GM18511 (cell line): ENCODE measurements around the gene DGAT2.
A peak's percentile ranks its signal among the peaks of the same experiment; 100 is the strongest.

Experiments
- ATAC-seq: cut with Tn5 transposase; IDR thresholded peaks from one replicate; pipeline ENCODE4 v1.9.1; 2021; ENCODE audit warnings: mild to moderate bottlenecking, moderate library complexity; ENCODE audit not compliant: unreplicated experiment

The DGAT2 gene

DNA sequence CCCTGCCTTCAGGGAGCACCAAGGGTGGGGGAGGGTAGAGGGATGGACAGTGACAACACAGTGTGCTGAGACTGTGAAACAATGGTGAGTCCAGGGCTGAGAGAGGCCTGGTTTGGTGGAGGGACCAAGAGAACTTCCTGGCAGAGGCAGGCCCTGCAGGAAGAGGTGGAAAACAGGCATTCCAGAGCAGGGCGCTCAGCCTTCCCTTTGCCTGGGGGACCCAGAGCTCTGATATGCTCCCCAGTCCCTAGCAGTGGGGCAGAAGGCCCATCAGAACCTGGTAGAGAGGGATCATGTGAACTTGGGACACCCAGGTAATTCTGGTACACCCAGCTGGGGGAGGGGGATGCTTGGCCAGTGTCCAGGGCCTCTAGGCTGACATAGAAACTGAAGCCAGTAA, 29.2 kb downstream of the DGAT2 start:
- no peak for ATAC-seq

- ATAC-seq, result no peak
Measured at GRCh38 chr11:75800136-75800675, 31.6 kb downstream of the DGAT2 start.

GRCh38 chr11:75800728-75801361, 32.3 kb downstream of the DGAT2 start:
- no peak for ATAC-seq

DNA sequence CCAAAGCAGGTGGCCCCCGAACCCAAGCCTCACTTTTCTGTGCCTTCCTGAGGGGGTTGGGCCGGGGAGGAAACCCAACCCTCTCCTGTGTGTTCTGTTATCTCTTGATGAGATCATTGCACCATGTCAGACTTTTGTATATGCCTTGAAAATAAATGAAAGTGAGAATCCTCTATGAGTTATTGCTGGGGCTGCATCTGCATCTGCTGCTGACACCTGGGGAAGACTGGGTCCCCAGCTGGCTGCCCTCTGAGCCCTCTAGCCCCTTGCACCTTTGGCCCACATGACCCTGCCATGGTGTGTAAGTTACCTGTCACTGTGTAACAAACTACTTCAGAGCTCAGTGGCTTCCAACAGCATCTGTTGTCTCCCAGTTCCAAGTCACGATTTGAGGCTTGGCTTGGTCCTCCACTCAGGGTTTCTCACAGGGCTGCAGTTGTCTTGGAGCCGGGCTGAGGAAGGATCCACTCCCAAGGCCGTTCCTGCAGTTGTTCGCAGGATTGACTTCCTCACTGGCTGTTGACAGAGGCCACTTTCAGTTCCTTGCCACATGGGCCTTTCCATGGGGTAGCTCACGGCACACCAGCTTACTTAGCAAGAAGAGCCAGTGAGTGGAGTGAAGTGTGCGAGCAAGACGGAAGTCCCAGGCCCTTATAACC, 32.9 kb downstream of the DGAT2 start:
- no peak for ATAC-seq

- ATAC-seq, result no peak
Measured at GRCh38 chr11:75802021-75802912, 33.7 kb downstream of the DGAT2 start.

- ATAC-seq, result no peak
Measured at GRCh38 chr11:75802913-75803820, 34.6 kb downstream of the DGAT2 start.

GRCh38 chr11:75809111-75809510, 40.5 kb downstream of the DGAT2 start:
- no peak for ATAC-seq

- no peak for ATAC-seq
Measured at GRCh38 chr11:75809991-75810390, 41.4 kb downstream of the DGAT2 start.

DNA sequence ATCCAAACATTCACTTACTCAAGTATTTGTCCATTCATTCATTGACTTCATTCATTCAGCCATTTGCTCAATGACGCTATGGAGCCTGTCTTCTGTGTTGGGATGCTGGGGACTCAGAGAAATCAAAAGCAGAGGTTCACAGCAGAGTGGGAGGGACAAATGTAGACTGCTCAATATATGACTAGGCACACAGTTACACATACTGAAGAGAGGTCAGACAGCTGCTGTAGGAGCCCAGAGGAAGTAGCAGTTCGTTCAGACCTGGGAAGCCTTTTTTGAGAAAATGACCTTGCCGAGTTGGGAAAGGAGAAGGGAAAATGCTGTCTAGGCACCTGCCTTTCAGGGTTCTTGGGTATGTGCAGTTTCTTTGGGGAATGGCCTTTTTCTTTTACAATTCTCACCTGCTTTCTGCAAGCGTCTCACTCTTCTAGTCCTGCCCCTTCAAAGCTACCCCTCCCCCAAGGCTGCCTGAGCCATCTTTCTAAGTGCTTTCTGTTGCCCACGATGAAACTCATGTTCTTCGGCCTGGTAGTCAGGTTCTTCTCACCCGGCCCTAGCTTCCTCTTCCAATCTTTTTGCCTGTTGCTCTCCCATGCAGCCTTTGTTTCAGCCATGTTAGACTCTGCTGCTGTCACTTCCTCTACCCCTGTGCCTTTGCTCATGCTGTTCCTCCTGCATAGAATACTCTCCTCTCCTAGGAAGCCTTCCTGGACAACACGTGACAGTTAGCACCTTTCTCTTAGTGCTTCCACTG, 42.2 kb downstream of the DGAT2 start:
- no peak for ATAC-seq

DNA sequence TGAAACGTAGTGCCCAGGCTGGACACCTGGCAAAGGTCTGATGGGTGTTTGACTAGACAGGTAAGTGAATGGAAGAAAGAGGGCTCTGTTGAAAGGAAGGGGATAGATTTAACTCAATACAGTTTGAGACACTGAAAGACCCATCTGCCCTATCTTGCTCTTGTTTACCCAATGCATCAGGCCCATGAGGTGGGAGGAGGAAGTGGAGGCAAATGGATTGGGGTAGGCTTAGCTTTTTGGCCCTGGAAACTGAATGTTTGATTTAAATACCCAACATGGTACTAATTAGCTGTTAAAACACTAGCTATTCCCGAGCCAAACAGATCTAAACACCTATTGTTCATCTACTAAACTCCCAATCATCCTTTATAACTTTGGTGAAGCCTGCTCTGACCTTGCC, 42.9 kb downstream of the DGAT2 start:
- no peak for ATAC-seq

DNA sequence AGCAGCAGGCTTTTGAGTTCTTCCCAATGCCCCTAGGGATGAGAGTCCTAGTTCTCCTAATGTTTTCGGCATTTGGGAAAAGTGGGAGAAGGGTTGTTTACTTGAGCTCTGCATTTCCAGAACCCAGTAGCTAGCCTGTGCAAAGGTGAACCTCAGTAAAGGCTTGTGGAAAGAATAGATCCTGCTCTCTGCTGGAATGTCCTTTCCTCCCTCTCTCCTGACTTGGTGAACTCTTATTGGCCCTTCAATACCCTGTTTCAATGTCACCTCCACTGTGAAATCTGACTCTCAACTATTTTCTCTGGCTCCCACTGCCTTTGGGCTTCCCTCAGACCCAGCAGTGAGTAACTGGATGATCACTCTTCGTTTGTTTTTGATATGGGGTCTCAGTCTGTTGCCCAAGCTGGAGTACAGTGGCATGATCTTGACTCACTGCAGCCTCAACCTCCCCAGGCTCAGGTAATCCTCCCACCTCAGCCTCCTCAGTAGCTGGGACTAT, 44.0 kb downstream of the DGAT2 start:
- ATAC-seq, result no peak

DNA sequence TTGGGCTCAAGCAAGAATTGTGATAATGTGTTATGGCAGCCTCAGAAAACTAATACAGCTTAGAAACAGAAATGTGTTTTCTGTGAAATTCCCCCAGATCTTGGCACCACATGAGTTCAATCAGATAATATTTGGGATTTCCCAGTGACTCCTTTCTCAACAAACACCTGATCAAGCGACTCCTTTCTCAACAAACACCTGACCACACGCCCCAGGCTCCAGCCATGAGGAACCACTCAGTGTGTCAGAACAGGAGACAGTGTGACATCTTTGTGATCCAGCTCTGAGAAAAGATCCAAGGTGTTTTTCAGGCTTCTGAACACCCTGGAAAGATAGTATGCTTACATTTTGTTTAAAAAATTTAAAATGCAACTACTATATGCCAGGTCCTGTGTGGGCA, 44.5 kb downstream of the DGAT2 start:
- ATAC-seq, result no peak

DNA sequence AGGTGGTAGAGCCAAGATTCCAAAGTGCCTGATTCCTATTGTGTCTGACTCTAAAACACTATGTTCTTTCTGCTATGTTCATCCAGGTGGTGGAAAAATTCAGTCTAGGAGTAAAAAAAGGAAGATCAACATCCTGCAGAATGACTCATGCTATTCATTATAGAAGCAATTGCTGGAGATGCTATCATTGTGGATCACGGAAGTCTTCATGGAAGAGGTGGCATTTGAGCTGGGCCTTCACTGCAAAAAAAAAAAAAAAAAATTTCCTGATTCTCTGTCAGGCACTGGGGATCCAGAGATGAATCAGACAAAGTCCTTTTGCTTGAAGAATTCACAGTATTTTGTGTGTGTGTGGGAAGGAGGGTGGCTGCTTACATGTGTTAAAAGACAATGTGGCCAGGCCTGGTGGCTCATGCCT, 45.1 kb downstream of the DGAT2 start:
- ATAC-seq, result no peak

DNA sequence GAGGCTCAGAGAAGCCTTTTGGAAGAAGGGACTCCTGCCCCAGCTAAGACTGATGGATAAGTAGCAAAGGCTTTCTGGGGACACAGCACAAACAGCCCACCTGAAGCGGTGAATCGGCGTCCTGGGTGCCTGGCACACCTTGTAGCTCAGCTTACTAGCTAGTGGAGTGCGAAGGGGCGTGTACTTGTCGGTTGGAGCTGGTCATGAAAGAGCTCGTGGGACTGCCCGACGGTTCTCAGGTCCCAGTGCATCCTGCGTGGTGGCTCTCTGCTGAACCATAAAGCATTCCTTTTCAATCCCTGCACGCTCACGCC, 45.7 kb downstream of the DGAT2 start:
- ATAC-seq, result peak; percentile 37

DNA sequence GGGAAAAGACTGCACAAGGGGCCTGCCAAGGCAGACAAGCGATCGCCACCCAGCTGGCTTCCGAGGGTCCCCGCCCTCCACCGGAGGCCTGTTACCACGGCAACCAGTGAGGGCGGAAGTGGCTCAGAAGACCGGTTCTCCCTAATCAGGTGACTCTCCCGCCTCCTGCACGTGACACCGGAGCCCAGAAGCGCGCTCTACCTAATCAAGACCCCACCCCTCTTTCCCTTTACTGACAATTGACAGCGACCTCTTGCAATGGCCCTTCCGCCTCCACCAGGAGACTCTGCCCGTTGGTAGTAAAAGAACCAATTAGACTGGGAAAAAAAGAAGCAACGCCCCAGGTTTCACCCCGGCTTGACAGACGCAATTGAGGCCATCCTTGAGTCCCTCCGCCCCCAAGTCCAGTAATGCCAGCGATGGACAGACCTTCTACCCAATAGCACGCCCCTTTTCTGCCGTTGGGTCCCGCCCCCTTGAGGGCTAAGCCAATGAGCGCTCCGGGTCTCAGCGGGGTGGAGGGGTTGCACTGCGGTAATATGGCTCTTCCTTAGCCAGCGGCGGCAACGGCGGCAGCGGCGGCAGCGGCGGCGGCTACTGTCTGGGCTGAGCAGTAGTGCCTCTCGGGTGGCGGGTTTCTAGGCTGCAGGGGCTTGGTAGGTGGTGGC, 46.2 kb downstream of the DGAT2 start, which contains the start of gene UVRAG:
UVRAG (plus strand) TSS at position 534 of the 668 bp plus-strand sequence. CDS start 198 bp downstream, outside the sequence.
- peak; percentile 82 for ATAC-seq

DNA sequence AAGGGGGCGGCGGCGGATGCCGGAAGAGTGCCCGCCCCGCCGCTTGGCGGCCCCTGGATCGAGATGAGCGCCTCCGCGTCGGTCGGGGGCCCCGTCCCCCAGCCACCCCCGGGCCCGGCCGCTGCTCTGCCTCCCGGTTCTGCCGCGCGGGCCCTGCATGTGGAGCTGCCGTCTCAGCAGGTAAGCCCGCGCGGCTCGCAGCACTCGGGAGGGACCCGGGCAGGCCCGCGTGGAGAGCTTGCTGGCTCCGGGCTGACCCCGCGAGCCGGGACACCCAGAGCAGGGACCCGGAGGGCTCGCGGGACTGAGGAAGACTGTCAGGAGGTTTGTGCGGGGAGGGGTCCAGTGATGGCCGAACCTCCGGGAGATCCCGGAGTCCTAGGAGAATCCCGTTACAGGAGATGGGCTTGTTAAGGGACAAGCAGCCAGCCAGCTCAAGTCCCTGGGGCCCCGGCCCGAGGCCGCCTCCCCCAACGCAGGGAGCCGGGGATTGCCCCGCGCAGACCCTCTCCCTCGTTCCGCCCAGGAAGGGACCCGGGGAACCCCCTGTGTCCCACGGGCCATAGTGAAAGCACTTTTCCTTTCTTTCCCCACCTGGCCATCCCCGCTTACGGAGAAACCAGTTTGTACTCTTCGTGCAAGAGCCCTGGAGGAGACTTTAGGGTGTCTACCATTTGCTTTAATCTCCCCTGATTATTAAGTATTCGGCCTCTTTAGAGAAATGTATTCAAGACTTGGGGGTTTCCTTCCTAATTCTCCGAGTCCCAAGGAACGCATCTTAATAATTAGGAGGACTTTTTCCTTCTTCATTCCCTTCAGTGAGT, 47.0 kb downstream of the DGAT2 start:
- ATAC-seq, result no peak

DNA sequence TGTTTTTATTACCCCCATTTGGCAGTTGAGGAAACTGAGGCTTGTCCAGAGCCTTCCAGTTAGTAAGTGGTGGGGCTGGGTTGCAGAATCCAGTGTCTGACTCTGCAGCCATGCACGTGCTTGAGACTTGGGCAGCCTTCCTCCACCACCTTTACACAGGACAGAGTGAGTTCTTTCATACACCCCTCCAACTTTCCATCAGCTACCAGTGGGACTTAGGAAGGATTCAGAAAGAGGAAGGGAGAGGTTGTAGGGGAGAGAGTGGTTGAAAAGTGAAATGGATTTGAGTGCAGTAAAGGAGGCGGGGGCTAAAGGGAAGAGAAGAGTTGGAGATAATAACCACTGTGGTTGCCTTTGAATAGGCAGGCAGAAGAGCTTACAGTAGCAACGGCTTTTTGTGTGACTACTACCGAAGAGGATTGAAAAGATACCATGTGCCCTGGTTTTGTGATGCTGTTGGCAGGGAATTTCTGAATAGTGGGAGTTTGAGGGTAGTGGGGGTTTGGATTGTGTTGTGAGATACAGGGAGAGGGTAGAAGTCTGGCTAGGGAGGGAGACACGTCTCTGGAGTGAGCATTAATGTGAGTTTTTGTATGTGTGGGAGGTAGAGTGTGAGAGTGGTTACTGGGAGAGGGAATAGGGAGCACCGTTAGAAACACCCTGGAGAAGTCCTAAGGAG, 48.1 kb downstream of the DGAT2 start:
- no peak for ATAC-seq

GRCh38 chr11:75820645-75821044, 52.1 kb downstream of the DGAT2 start:
- ATAC-seq, result no peak
